ENCODE data around the gene CDKAL1. TPM values are rescaled to one million over a fixed set of nuclear protein-coding genes. Genes with fewer than 3 reads are reported as not detected.

CDKAL1 gene
- polyA plus RNA-seq, 2 of the 4 experiments (the other 2 are of a cell fraction), result 4.7 to 8.3 TPM

DNA sequence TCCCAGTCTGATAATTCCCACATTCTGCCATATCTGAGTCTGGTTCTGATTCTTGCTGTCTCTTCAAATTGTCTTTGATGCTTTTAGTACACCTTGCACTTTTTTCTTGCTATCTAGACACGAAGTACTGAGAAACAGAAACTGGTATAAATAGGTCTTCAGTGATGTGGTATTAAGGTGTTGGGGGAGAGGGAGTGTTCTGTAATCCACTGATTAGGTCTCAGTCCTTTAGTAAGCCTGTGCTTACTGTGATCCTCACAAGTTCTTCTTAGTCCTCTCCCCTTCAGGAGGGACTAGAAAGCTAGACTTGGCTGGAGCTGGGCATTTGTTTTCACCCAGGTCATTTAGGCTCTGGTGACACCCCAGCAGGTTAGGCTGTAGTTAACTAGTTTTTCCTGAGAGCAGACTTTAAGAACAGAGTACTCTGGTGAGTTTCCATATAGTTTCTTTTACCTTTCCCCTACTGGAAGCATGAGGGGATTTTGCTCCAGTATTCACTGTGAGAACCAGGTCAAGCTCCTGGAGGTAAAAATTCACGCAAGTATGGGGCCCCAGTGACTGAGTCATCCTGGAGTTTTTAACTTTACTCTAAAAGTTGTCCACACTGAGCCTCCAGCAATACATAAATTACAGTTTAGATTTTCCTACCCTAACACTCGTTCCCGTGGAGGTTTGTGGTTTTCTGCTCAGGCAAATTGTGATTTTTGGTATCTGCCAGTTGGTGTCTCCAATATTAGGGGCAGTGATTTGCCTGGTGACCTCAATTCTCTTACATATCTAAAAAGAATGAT, 154.6 kb downstream of the CDKAL1 start (continued):
- TF ChIP-seq POLR2A (IDR thresholded peaks at IDR 0.05; ENCODE audit: low read length) (no peak), TFCP2L1 (CRISPR knock-in tag; IDR thresholded peaks at IDR 0.05) (no peak), EHF (CRISPR knock-in tag; IDR thresholded peaks at IDR 0.05) (no peak), BHLHE40 (IDR thresholded peaks at IDR 0.05; ENCODE audit: low read depth, low read length) (no peak), TP53 (CRISPR knock-in tag; IDR thresholded peaks at IDR 0.05) (no peak), GATA3 (IDR thresholded peaks at IDR 0.05; ENCODE audit: borderline replicate concordance) (no peak)

- CTCF ChIA-PET, result interaction anchor here (0.5 kb wide), 1 partner anchor 75 kb away, joined by 3 read pairs; no protein-coding TSS in a partner anchor
- no peak overlapping the region for H3K4me3 ChIP-seq
- H3K27ac ChIP-seq, result no peak overlapping the region
- no peak for FAIRE-seq
- ATAC-seq, result no peak
- POLR2A ChIA-PET, result no interaction called here
- no peaks in the 10 kb centered on the region for H3K9me3 ChIP-seq
- H3K4me1 ChIP-seq, result peaks cover 20% of the 10 kb centered on the region
- no peak for TF ChIP-seq PBX3 (IDR thresholded peaks at IDR 0.05)
- TF ChIP-seq HOXB5 (CRISPR knock-in tag; IDR thresholded peaks at IDR 0.05), result no peak
- no peak for TF ChIP-seq EP300 (IDR thresholded peaks at IDR 0.05)
- no peak for TF ChIP-seq RAD21 (conservative IDR thresholded peaks at IDR 0.05 in 1 of 2, IDR thresholded peaks at IDR 0.05 in 1 of 2)
- TF ChIP-seq, protein P1, sequence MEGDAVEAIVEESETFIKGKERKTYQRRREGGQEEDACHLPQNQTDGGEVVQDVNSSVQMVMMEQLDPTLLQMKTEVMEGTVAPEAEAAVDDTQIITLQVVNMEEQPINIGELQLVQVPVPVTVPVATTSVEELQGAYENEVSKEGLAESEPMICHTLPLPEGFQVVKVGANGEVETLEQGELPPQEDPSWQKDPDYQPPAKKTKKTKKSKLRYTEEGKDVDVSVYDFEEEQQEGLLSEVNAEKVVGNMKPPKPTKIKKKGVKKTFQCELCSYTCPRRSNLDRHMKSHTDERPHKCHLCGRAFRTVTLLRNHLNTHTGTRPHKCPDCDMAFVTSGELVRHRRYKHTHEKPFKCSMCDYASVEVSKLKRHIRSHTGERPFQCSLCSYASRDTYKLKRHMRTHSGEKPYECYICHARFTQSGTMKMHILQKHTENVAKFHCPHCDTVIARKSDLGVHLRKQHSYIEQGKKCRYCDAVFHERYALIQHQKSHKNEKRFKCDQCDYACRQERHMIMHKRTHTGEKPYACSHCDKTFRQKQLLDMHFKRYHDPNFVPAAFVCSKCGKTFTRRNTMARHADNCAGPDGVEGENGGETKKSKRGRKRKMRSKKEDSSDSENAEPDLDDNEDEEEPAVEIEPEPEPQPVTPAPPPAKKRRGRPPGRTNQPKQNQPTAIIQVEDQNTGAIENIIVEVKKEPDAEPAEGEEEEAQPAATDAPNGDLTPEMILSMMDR (IDR thresholded peaks at IDR 0.05), result no peak
- no peak for TF ChIP-seq FOSB (CRISPR knock-in tag; IDR thresholded peaks at IDR 0.05)
- no peak for TF ChIP-seq USF2 (IDR thresholded peaks at IDR 0.05)
- no peak for TF ChIP-seq CBX8 (IDR thresholded peaks at IDR 0.05)
- TF ChIP-seq ZSCAN20 (CRISPR knock-in tag; IDR thresholded peaks at IDR 0.05), result no peak
- no peak for TF ChIP-seq SMC3 (IDR thresholded peaks at IDR 0.05)
- no peak for TF ChIP-seq HEYL (CRISPR knock-in tag; IDR thresholded peaks at IDR 0.05)
- TF ChIP-seq JUNB (IDR thresholded peaks at IDR 0.05), result no peak
- no peak for TF ChIP-seq HES2 (IDR thresholded peaks at IDR 0.05)
- no peak for TF ChIP-seq ZNF302 (CRISPR knock-in tag; IDR thresholded peaks at IDR 0.05)
- TF ChIP-seq TFCP2L1 (CRISPR knock-in tag; IDR thresholded peaks at IDR 0.05), result no peak
- no peak for TF ChIP-seq CBX2 (IDR thresholded peaks at IDR 0.05; ENCODE audit: borderline replicate concordance, low read depth)
- H3K4me2 ChIP-seq, result no peak overlapping the region
- no peak for DNase-seq (ENCODE audit: low read depth in 1 of 2, low spot score in 1 of 2)
- WGBS (ENCODE audit: missing lambda C conversion rate), result 94% methylated on average over 4 of the region's 5 CpGs
These were observed 156.9 kb downstream of the CDKAL1 start for GRCh38 chr6:20691185-20691584.

- DNase-seq (ENCODE audit: low read depth in 1 of 2, low spot score in 1 of 2) (no peak), FAIRE-seq (no peak), ATAC-seq (no peak)
- H3K4me3 ChIP-seq, result no peak overlapping the region
- no peak overlapping the region for H3K27ac ChIP-seq
- CTCF ChIA-PET, result no interaction called here
- peaks cover 20% of the 10 kb centered on the region for H3K4me1 ChIP-seq
- no peak for TF ChIP-seq FOSL2 (IDR thresholded peaks at IDR 0.05)
- TF ChIP-seq FOSL2 (CRISPR knock-in tag; IDR thresholded peaks at IDR 0.05), result no peak
- TF ChIP-seq MAFK (IDR thresholded peaks at IDR 0.05; ENCODE audit: partially characterized antibody), result no peak
- TF ChIP-seq NPAS2 (CRISPR knock-in tag; IDR thresholded peaks at IDR 0.05; ENCODE audit: borderline replicate concordance), result no peak
- TF ChIP-seq JUN (IDR thresholded peaks at IDR 0.05), result no peak
- TF ChIP-seq MAX (IDR thresholded peaks at IDR 0.05), result no peak
- no peak for TF ChIP-seq CHD2 (IDR thresholded peaks at IDR 0.05; ENCODE audit: low read length, partially characterized antibody)
- TF ChIP-seq RARB (CRISPR knock-in tag; IDR thresholded peaks at IDR 0.05), result no peak
- no peak for TF ChIP-seq FOSB (CRISPR knock-in tag; IDR thresholded peaks at IDR 0.05)
- POLR2A ChIA-PET, result no interaction called here
- no peaks in the 10 kb centered on the region for H3K9me3 ChIP-seq
- no peak overlapping the region for H3K4me2 ChIP-seq
These were observed 157.8 kb downstream of the CDKAL1 start for GRCh38 chr6:20692023-20692422.
